SKM-1 treated with dmso at 0.1 percent for 144 hours (cell line): ENCODE data around the gene SLC25A17.
"Not testable (repeated sequence)": the region's sequence is repeated elsewhere in the genome, so short reads cannot be mapped to it uniquely, and the experiment has no call there.

Experiments
- DNase-seq: peaks from one replicate; lab custom pipeline; 2025; ENCODE audit not compliant: unreplicated experiment; lab: John Stamatoyannopoulos, UW

Gene SLC25A17

GRCh38 chr22:40819599-40820140, 524 bp upstream of the SLC25A17 start:
- no peak for DNase-seq

DNA sequence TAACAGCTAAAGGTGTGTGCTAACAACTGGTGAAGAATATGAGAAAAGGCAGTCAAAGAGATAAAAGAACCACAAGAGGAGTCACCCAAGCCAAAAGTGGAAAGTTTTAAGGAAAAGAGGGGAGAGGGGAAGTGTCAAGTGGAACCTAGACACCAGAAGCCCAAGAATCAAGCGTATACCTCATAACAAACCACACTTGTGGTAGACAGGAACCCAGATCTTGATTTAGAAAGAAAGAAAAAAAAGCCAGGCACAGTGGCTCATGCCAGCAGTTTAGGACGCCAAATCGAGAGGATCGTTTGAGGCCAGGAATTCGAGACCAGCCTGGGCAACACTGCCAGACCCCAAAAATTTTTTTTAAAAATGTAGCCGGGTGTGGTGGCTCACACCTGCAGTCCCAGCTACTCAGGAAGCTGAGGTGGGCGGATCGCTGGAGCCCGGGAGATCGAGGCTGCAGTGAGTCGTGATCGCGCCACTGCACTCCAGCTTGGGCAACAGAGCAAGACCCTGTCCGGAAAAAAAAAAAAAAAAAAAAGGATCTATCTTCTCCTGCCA, 877 bp downstream of the SLC25A17 start:
- DNase-seq: no peak

DNA sequence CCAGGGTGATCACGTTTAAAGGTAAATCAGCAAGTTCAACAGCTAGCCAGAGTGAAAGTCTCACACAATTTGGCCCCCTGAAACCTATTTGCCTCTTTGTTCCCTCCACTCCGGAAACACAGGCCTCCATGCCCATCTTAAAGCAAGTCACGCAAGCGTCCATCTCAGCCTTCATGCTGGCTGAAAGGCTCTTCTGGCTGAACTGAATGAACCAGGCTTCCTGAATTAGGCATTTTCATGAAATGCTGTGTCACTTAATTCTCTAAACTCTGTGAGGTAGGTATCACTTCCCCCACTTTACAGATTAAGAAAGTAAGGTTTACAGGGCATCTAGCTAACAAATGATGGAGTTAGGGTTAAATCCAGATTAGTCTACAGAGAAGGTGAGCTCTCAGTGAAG, 1.4 kb downstream of the SLC25A17 start:
- DNase-seq: no peak

GRCh38 chr22:40813912-40814315, 5.2 kb downstream of the SLC25A17 start:
- no peak for DNase-seq

DNA sequence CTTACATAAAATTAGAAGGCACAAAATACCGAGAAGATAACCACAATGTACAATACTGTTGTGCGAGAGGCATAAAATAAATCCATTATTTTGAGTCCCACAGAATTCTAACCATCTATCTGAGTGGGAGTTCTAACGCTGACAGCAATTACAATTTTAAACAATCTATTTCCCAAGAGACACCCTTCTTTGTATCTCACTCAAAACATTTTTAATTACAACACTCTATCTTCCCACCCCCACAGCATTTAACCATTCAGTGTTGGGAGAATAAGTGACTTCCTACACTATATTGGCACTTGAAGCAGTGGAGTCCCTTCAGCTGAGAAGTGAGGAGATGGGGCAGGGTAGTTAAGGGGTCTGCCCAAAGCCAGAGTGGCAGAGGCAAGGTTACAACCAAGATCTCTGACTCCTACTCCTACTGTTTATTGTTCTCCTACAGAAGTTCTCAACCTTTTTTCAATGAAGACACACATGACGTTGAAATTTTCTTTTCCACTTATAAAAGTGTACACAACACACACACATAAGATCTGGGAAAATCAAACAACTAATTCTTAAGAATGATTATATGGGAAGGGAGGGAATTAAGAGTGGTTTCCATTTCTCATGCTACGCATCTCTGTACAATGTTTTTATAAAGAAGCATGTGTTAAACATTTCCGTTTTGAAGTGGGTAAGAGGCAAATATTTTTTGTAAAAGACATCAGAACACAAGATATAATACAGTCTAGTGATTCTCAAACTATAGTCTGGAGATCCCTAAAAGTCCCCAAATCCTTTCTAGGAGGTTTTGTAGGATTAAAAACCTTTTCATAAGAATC, 10.9 kb downstream of the SLC25A17 start:
- no peak for DNase-seq

- no peak for DNase-seq
Observed at GRCh38 chr22:40806711-40807110, 12.4 kb downstream of the SLC25A17 start.

- no peak for DNase-seq
Observed at GRCh38 chr22:40805699-40806203, 13.4 kb downstream of the SLC25A17 start.

GRCh38 chr22:40805239-40805638, 13.9 kb downstream of the SLC25A17 start:
- no peak for DNase-seq

GRCh38 chr22:40803321-40803720, 15.8 kb downstream of the SLC25A17 start:
- no peak for DNase-seq

- DNase-seq: no peak
Observed at GRCh38 chr22:40799008-40799407, 20.1 kb downstream of the SLC25A17 start.

- no peak for DNase-seq
Observed at GRCh38 chr22:40797427-40797826, 21.7 kb downstream of the SLC25A17 start.

- no peak for DNase-seq
Observed at GRCh38 chr22:40792451-40792850, 26.7 kb downstream of the SLC25A17 start.

DNA sequence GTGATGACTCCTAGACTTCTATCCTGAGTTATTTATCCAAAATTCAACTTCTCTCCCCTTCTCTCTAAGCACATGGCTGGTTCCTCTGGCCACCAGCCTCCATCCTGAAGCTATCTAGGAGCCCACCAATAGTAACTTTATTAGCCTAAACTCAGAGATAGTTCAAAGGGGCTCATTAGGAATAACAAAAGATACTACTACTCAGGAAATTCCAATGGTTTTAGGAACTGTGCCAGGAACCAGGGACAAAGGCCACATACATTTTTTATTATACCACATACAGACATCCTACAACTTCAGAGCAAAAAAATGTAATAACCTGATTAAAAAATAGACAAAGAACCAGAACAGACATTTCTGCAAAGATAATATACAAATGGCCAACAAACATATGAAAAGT, 27.9 kb downstream of the SLC25A17 start:
- no peak for DNase-seq

DNA sequence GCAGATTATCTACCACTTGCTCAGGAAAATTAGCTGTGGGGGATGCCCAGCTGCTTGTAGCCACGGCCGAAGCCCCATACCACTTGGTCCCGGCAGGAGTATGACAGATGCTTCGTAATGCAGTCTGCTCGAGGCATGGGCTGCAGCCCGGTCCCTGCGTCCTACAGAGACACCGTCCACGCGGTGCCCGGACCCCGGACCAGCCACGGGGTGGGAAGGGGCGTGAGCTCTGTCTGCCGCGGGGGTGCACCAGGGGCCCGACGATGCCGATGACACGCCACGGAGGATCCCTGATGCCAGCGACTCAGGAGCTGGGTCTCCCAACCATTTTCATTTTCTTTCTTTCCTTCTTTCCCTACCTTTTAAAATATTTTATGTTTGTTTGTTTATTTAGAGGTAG, 30.0 kb downstream of the SLC25A17 start:
- DNase-seq: no peak

- no peak for DNase-seq
Observed at GRCh38 chr22:40782521-40782920, 36.6 kb downstream of the SLC25A17 start.

- not testable (repeated sequence) for DNase-seq
Observed at GRCh38 chr22:40781749-40782148, 37.4 kb downstream of the SLC25A17 start.

DNA sequence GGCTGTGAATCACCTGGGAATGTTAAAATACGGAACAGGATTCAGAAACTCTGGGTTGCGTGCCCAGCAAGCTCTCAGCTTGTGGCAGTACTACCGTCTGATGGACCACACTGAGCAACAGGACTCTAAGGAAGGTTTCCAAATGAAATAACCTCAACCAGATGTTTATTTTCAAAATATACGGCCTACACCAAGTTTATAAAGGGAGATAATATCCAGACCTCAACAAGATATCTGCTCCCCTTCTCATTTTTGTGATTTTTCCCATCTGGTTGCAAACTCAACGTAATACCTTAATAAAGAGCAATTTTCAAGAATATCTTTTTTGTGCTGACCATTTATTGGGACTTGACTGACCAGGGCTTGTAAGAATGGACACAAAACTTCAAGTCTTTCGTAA, 49.4 kb downstream of the SLC25A17 start:
- no peak for DNase-seq

- no peak for DNase-seq
Observed at GRCh38 chr22:40768206-40768605, 50.9 kb downstream of the SLC25A17 start.

DNA sequence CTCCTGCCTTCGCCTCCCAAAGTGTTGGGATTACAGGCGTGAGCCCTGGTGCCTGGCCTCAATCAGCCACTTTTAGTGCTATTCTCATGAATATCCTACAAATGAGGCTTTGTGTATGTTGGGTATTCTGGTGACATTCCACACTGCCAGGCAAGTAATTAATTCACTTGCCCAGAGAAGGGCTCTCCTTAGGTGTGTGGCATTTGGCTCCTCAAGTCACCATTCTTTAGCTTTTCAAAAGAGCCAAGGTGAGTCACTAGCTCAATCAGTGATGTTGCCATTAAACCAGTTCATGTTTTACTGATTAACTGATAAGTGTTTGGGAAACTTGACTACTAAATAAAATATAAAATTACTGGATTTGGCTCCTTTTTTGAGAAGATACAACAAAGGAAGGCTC, 52.2 kb downstream of the SLC25A17 start:
- DNase-seq: no peak

- DNase-seq: no peak
Observed at GRCh38 chr22:40764763-40765441, 54.2 kb downstream of the SLC25A17 start.

- no peak for DNase-seq
Observed at GRCh38 chr22:40759294-40759840, 59.8 kb downstream of the SLC25A17 start.
